ENCODE results near the gene TTYH1. TPM values are rescaled to one million over a fixed set of nuclear protein-coding genes. Genes with fewer than 3 reads are reported as not detected.
A peak's percentile ranks its signal among the peaks of the same experiment; 100 is the strongest.

Gene TTYH1
- total RNA-seq, 1 donor from 2014 or later: not detected

DNA sequence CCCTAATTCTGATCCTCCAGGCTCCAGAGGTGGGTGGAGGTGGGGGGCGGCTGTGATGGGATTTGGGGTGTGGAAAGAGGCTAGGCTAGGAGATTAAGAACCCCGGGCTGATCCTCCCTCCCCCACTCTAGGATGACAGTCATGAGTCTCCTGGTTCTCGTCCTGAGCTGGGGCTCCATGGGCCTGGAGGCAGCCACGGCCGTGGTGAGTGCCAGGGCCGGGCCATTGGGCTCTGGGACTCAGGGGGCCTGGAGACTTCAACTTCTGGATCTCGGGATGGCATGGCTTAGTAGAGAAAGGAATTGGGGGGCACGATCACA lies 13.9 kb downstream of the TTYH1 start:
- no peak overlapping the region for H3K4me3 ChIP-seq (ENCODE audit: low read depth, low read length)
- TF ChIP-seq CTCF (IDR thresholded peaks at IDR 0.05; ENCODE audit: insufficient read depth, low read length, poor library complexity, severe bottlenecking): no peak

GRCh38 chr19:54429545-54430227 lies 14.4 kb downstream of the TTYH1 start:
- Histone ChIP-seq H3K36me3 (ENCODE audit: control insufficient read depth, insufficient read depth, low read length) (no peaks in the 10 kb centered on the region), H3K4me3 (ENCODE audit: low read depth, low read length) (no peak overlapping the region), H3K27me3 (ENCODE audit: control insufficient read depth, insufficient read depth, low read length) (peaks cover 28% of the 10 kb centered on the region)
- DNase-seq (ENCODE audit: low read depth): no peak
- TF ChIP-seq CTCF (IDR thresholded peaks at IDR 0.05; ENCODE audit: insufficient read depth, low read length, poor library complexity, severe bottlenecking): no peak

More for the DNA sequence above, 13.9 kb downstream of the TTYH1 start:
- H3K27me3 ChIP-seq (ENCODE audit: control insufficient read depth, insufficient read depth, low read length): peaks cover 28% of the 10 kb centered on the region
- H3K36me3 ChIP-seq (ENCODE audit: control insufficient read depth, insufficient read depth, low read length): no peaks in the 10 kb centered on the region
- DNase-seq (ENCODE audit: low read depth): no peak

DNA sequence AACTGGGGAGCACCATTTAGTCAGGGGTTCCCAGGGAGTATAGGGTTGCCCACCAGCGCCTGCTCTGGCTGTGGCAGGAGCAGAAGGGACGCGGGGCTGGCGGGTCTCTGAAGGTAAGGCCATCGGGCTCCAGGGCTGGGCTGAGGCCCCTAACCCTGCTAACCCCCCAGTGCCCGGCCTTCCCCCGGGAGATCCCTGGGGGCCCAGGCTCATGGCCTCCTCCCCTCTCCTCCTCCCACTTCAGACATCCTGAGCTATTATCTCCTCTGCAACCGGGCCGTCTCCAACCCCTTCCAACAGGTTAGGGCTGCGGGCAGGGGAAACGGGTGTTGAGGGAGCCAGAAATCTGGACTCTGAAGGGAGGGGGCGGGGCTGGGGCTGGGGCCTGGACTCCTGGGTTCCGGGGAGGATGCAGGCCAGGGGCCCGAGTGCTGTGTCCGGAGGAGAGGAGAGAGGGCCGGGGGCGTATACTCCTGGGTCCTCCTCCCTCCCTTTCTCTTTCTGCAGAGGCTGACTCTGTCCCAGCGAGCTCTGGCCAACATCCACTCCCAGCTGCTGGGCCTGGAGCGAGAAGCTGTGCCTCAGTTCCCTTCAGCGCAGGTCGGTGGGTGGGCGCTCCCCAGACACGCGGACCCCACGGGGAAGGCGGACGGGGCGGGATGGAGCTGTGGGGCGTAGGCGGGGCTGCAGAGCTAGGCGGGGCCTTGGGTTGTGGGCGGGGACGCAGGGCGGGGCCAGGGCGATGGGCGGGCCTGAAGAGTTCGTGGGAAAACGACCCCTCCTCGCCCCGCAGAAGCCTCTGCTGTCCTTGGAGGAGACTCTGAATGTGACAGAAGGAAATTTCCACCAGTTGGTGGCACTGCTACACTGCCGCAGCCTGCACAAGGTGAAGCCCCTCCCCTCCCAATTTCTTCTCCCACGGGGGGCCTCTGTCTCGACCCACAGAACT lies 15.3 kb downstream of the TTYH1 start:
- Histone ChIP-seq H3K36me3 (ENCODE audit: control insufficient read depth, insufficient read depth, low read length) (no peaks in the 10 kb centered on the region), H3K27me3 (ENCODE audit: control insufficient read depth, insufficient read depth, low read length) (peaks cover 28% of the 10 kb centered on the region), H3K4me3 (ENCODE audit: low read depth, low read length) (no peak overlapping the region)
- no peak for DNase-seq (ENCODE audit: low read depth)
- peak; percentile 13 for TF ChIP-seq CTCF (IDR thresholded peaks at IDR 0.05; ENCODE audit: insufficient read depth, low read length, poor library complexity, severe bottlenecking)

DNA sequence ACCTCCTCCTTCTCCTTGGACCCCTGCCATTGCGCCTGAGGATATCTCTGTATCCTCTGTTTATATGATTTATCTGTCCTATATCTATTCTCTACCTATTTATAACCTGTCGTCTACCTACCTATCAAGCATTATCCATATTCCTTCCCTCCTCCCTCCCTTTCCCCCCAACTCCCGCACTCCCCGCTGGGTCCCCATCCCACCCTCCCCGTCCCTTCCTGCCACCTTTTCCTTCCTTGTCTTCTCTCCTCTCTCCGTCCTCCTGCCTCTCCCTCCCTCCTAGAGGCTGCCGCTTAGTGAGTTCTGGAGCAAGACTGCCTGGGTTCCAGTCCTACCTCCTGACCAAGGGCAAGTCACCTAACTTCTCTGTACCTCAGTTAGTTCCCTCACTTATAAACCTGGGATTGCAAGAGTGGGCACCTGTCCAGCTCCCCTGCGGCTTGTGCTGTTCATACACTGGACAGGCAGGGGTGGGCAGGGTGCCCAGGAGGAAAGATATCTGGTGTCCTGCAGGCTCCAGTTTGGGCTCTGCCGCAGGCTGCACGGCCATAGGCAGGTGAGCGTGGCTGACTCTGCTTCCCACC lies 16.1 kb downstream of the TTYH1 start:
- Histone ChIP-seq H3K27me3 (ENCODE audit: control insufficient read depth, insufficient read depth, low read length) (peaks cover 28% of the 10 kb centered on the region), H3K4me3 (ENCODE audit: low read depth, low read length) (no peak overlapping the region), H3K36me3 (ENCODE audit: control insufficient read depth, insufficient read depth, low read length) (no peaks in the 10 kb centered on the region)
- DNase-seq (ENCODE audit: low read depth): no peak
- TF ChIP-seq CTCF (IDR thresholded peaks at IDR 0.05; ENCODE audit: insufficient read depth, low read length, poor library complexity, severe bottlenecking): no peak

GRCh38 chr19:54432144-54432738 lies 17.0 kb downstream of the TTYH1 start:
- no peak for TF ChIP-seq CTCF (IDR thresholded peaks at IDR 0.05; ENCODE audit: insufficient read depth, low read length, poor library complexity, severe bottlenecking)
- peaks cover 28% of the 10 kb centered on the region for H3K27me3 ChIP-seq (ENCODE audit: control insufficient read depth, insufficient read depth, low read length)
- H3K36me3 ChIP-seq (ENCODE audit: control insufficient read depth, insufficient read depth, low read length): no peaks in the 10 kb centered on the region
- DNase-seq (ENCODE audit: low read depth): no peak
- no peak overlapping the region for H3K4me3 ChIP-seq (ENCODE audit: low read depth, low read length)
